HG03520 (cell line): Measurements from ENCODE around the gene MBD2.
"Not testable (repeated sequence)": the region's sequence is repeated elsewhere in the genome, so short reads cannot be mapped to it uniquely, and the experiment has no call there.

Source experiments
- ATAC-seq: cut with Tn5 transposase; IDR thresholded peaks from one replicate; pipeline ENCODE4 v1.9.1; 2021; ENCODE audit warnings: mild to moderate bottlenecking, moderate library complexity; ENCODE audit not compliant: unreplicated experiment

Gene MBD2, protein sequence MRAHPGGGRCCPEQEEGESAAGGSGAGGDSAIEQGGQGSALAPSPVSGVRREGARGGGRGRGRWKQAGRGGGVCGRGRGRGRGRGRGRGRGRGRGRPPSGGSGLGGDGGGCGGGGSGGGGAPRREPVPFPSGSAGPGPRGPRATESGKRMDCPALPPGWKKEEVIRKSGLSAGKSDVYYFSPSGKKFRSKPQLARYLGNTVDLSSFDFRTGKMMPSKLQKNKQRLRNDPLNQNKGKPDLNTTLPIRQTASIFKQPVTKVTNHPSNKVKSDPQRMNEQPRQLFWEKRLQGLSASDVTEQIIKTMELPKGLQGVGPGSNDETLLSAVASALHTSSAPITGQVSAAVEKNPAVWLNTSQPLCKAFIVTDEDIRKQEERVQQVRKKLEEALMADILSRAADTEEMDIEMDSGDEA

DNA sequence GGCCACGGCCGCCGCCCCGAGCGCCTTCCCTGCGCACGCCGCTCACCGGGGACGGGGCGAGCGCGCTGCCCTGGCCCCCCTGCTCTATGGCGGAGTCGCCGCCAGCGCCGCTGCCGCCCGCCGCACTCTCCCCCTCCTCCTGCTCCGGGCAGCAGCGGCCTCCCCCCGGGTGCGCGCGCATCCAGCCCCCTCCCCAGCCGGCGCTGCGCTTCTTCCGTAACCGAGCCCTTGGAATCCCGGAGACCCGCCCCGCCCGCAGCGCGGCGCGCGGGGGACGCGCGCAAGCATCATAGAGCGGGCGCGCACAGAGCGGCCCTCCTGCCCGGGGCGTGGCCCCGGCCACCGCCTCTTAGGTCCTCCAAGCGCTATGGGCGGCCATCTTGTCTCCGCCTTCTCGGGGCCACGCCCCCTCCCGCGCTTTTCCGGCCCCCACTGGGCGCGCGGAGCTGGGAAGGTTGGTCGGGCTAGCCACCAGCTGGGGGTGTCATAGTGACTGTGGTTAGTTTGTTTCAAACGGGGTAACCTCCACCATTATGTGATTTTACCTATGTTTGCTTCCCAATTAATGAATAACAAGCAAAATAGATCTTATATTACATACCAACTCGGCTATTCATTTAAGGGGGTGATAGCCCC is at the start of gene MBD2:
TSS of gene MBD2 (minus strand) at position 291 of the 636 bp plus-strand sequence. CDS start at position 181, 110 bp downstream.
- peak; percentile 90 for ATAC-seq

DNA sequence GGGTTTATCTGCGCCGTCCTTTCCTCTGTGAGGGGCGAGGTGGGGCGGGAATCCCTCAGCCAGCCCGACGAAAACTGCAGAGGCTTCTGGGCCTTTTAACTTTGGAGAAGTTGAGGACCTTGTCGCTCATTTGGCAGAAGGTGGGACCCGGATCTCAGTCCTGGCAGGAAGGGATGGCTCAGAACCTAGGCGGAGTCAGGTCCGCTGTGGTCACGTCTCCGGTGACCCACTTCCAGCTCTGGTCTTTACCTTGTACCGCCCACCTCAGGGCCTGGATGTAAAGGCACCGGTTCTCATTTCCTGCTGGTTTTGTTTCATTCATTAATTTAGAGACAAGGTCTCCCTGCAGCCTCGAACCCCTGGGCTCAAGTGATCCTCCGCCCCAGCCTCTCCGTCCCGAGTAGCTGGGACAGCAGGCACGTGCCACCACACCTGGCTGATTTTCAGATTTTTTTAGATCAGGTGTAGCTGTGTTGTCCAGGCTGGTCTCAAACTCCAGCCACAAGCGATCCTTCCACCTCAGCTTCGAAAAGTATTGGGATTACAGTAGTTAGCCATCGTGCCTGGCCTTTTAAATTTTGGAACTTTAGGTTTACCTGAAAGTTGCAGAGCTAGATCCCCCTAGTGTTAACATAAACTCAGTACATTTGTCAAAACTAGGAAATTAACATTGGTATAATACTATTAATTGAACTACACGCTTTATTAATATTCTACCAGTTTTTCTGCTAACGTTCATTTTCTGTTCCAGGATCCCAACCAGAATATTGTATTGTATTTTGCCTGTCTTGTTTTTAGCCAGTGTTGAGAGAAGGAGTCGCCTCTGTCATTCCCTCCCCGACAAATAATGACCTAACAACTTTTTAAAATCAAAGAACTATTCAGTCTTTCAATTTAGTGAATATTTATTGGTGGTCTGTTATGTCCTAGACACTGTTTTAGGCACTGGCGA is 45.7 kb upstream of the MBD2 start:
- ATAC-seq = peak; percentile 21

DNA sequence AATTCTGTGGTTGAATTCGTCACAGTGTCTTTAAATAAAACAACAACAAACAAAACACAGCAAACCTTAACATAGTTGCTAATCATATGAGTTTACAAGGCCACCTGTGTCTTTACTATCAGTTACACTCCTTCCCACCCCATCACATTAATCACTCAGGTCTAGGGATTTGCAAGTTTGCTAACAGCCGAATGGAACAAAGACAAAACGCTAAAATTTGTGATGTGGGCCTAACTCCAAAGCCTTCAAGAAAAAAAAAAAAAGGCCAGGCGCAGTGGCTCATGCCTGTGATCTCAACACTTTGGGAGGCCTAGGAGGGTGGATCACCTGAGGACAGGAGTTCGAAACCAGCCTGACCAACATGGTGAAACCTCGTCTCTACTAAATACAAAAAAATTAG is 44.3 kb upstream of the MBD2 start:
- ATAC-seq = no peak

DNA sequence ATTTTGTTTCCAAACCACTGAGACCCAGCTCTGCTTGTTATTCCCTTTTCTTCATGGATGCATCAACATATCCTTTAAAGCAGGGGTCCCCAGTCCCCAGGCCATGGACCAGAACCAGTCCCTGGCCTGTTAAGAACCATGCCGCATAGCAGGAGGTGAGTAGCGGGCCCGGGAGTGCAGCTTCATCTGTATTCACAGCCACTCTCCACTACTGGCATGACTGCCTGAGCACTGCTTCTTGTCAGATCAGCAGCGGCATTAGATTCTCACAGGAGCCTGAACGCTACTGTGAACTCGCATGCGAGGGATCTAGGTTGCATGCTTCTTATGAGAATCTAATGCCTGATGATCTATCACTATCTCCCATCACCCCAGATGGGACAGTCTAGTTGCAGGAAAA is 43.2 kb upstream of the MBD2 start:
- no peak for ATAC-seq

DNA sequence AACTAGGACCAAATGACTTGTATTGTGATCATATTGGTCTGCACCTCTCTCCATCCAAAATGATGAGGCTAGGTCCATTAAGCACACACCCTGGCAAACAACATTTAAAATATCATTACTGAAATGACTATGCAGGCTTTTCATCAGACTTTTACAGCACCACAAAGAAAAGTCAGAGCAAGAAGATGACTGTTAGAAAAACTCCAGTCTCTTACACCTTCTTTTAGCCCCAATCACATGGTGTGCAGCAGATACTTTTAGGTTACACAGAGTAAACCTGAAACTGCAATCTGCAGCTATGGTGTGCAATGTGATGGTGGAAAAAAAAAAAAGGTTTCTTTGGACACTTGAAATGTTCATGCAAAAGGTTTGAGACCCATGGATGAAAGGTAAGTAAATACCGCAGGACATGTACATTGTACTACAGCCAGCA is 39.5 kb upstream of the MBD2 start:
- ATAC-seq = peak; percentile 82

DNA sequence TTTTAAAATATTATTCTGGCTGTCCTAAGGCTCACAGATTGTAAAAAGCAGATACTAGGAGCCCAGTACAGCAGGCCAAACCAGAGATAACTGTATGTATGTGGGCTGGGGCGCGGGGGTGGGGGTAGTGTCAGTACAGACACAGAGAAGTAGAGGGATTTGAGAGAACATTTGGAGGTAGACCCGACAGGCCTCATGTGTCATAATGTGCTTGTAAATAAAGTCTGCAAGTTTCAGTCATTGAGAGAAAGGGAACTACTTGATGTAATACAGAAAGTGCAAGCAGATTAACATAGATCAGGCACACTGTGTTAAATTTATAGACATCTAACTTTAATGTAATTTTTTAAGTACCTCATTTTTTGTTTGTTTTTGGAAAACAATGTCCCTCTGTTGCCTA is 37.4 kb upstream of the MBD2 start:
- ATAC-seq = peak; percentile 70

DNA sequence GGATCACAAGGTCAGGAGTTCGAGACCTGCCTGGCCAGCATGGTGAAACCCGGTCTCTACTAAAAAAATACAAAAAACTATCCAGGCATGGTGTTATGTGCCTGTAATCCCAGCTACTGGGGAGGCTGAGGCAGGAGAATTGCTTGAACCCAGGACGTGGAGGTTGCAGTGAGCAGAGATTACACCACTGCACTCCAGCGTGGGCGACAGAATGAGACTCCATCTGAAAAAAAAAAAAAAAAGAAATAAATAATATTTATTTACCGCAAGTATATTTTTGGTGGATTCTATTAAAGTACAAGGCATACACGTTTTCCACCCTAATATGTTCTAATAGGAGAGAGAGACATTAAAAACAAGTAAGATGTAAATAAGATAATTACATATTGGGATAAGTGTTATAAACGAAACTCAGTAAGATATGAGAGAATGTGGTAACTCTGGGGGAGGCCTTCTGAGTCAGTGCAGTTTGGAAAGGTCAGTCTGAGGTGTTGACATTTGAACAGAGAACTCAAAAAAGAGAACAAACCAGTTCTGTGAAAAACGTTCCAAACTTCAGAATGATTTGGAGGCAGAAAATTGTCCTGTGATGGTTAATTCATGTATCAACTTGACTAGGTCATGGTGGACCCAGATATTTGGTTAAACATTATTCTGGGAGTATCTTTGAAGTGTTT is 36.1 kb upstream of the MBD2 start:
- ATAC-seq = no peak

DNA sequence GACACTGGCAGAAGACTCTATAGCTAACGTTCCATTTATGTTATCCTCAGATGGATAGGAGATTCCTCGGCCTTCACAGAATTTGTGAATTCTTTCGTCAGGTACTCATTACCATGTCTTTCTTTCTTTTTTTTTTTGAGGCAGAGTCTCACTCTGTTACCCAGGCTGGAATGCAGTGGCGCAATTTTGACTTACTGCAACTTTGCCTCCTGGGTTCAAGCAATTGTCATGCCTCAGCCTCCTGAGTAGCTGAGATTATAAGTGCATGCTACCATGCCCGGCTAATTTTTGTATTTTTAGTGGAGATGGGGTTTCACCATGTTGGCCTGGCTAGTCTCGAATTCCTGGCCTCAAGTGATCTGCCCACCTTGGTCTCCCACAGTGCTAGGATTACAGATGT is 33.3 kb upstream of the MBD2 start:
- ATAC-seq = not testable (repeated sequence)

DNA sequence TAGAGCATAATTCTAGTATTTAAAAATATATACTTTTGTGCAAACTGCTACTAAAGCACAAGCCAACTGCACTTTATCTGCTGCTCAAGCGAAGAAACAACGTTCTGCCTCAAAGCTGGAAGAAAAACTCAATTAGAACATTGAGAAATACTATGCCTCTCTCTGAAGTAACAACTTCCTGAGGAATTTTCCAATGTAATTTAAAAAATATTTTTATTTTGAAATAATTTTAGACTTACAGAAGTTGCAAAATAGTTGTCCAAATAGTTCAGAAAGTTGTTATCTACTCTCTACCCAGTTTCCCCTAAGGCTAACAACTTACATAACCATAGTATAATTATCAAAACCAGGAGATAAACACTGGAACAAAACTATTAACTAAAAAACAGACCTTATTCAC is 32.5 kb upstream of the MBD2 start:
- no peak for ATAC-seq

DNA sequence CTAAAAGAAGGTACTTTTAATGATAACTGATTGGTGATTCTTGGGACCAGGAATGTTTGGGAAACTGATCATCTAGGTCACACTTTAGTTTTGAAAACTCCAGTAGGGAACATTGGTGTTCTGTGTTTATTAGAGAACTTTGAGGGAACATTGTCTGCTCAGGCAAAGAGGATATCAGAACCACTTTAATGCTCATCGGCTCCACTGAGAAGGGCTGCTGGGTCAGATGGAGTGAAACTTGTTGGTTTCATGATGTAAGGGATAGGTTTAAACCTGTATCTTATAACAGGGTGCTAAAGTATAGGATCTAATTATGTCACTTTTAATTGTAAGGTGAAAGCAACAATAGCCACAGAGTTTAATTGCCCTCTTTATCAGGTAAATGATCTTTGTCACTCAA is 30.7 kb upstream of the MBD2 start:
- ATAC-seq = no peak

DNA sequence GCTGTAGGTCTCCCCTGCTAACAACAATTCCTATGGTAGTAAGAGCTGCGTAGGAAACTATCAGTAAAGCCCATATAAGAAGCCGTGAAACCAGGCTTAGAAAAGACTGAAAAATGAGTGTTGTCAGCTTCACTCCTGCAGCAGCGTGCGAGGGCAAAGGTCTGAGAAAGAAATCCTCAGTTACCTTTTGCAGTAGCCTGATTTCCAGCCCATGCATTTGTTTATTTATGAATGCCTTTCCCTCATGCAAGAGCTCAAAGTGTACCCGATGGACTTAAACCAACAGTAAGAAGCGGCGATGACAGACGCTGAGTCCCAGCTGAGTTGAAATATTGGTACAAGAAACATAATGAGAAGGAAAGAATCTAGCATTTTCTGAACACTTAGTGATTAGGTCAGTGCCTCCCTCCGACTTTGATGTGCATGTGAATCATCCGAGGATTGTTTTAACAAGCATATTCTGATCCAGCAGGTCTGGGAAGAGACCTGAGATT is 29.8 kb upstream of the MBD2 start:
- ATAC-seq = no peak

DNA sequence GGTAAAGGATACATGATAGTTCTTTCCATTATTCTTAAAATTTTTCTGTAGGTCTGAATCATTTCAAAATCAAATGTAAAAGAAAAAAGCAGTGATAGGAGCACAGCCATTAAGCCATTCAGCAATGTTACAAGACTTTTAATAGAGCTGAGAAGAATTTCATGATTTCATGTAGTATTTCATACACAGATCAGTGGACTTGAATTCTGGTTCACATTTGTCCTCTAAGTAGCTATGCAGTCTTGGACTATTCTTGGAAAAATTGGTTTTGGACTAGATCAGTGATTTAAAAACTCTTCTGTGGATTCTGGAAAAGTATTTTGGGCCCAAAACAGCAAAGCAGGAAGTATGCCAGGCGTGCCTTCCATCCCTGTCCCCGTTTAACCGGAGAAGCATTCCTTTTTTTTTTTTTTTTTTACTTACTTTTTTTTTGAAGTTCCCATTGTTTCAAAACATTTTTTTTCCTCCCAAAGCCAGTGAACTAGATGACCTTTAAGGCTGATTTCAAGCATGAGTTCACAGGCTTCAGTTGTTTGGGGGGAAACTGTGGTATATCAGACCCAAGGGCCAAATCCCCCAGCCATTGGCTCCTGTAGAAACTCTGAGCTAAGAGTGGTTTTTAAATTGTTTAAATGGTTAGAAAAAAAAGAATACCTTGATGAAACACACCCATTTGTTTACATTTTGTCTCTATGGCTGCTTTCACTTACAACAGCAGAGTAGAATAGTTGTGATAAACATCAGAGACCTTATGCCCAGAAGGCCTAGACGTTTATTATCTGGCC is 27.3 kb upstream of the MBD2 start:
- ATAC-seq = no peak

DNA sequence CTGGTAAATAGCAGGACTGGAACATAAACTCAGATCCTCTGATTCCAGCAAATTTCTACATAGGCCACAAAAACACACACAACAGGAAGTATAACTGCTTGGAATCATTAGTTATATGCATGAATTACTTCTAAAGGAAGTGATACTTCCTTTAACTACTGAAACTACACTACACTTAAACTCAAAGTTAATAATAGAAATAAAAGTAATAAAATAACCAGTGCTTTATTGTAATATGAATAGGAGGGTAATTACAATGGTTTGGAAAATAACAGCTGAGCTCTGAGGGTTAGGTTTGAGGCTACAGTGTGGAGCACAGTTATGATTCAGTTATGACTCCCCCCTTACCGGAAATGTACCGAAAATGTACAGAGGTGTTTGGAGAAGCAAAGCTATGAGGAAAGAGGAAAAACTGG is 26.4 kb upstream of the MBD2 start:
- peak; percentile 82 for ATAC-seq

DNA sequence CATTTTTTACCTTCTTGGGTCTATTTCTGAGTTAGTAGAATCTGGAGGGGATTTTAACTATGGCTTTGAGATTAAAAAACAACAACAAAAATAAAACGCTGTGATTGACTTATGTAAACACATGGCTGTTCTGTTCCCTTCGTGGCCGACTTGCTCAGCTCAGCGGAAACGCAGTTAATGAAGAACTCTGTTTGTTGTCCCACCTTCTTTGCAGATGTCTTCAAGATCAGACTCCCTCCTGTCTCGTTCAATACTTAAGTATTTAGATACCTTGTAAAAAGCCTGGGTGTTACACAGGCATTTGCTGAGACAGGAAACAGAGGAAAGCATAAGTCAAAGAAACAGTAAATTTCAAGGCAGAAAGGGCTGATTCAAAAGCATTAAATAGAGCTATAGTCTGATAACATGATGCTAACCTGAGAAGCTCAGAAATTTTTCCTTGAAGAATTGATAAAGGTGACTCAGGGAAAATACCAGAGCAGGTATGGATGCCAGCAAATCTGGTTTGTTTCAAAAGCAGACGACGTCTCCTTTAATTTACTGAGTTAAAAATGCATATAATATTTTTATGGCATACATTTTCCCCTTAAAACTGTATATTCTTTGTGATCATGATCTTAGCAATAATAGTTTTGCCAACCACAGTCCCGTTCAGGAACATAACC is 23.2 kb upstream of the MBD2 start:
- no peak for ATAC-seq

DNA sequence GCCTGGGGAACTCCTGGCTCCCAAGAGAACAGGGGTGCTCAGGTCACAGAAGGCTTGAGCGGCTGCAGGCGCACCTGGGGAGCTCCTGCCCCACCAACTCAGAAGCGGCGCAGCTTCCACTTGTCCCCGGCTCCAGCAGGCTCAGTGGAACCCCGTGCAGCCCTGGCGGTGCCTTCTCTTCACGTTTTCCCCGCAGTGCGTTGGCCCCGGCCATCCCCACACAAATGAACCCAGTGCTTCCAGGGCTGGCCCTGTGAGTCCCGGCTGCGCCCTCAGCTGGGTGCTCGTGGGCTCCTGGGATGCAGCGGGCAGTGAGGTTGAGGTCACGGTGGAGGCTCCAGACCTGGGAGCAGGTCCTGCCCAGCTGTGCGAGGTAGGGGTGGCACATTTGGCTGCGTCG is 17.9 kb upstream of the MBD2 start:
- no peak for ATAC-seq

DNA sequence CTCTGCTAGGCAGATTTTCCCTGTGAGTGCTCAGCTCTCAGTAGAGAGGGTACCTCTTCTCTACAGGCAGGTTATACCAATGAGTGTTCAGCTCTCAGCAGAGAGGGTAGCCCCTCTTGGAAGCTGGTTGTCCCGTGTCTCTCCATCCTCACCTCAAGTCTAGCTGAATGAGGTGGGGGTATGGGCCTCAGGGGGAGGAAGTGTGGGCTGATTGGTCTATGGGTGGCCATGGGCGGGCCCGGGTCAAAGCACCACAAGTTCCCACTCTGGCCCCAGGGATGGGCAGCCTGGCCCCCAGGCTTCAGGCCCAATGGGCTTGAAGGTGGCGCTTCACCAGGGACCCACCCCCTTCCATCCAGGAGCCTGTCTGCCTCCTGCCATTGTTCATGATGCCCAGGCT is 17.0 kb upstream of the MBD2 start:
- ATAC-seq = no peak

DNA sequence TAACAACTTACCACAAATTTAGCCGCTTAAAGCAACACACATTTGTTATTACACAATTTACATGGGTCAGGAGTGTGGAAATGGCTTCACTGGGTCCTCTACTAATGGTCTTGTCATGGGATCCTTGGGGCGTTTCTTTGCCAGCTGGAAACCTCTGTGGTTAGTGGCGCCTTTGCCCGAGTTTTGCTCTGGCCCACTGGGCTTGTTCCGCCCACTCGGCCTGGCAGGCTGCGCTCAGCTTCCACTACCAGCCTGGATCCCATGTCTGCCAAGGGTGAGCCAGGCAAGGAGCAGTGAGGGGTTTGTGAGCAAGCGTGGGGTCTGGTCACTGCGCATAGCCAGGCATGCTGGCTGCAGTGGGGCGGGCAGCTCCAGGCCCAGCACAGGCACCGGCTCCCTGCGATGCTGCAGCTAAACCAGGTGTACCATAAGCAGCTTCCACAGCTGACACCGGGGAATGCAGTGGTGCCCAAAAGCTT is 16.2 kb upstream of the MBD2 start:
- ATAC-seq = no peak

DNA sequence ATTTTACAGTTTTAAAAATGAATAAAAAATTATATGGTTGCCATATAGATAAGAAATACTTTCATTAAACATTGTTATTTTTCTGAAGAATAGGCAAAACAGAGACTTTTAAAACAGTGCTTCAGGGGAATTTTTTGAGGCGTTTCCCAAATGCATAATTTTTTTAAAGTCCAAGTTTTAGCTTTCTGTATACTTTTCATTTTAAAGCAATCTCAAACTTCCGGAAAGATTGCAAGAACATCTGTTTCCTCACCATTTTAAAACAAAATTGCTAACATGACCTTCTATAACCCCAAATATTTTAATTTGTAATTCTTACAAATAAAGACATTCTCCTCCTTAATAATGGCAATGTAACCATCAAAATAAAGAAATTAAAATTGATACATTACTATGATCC is 15.1 kb upstream of the MBD2 start:
- ATAC-seq = no peak

DNA sequence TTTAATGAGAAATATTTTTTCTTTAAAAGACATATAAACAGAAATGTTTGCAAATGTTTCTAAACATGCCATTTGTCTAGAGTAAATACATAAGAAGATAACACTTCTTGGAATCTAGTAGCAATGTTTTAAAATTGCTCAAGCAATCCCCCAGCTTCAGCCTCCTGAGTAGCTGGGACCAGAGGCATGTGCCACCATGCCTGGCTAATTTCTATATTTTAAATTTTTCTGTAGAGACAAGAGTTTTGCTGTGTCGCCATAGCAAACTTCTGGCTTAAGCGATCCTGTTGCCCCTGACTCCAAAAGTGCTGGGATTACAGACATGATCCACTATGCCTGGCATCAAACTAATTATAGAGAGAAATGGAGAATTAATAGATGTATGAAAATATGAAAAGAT is 14.6 kb upstream of the MBD2 start:
- ATAC-seq = no peak
